Dermis microvascular lymphatic vessel endothelial cell (primary cell): Measurements from ENCODE around the gene TMEM63A. TPM values are rescaled to one million over a fixed set of nuclear protein-coding genes. Genes with fewer than 3 reads are reported as not detected.

Experiments used
- DNase-seq, 2 donors: peaks; one replicate each; pipeline versions ENCODE4 v3.0.0 to v3.0.0-alpha.2; 2010; ENCODE audit warnings: low read depth in 2 of 2
- total RNA-seq: library from RNA; depleted of rRNA; stranded (reverse); fragments of >200 nt; gene quantifications from 2 replicates; pipeline ENCODE4 v1.2.1, GENCODE V29; 2014

The TMEM63A gene
- total RNA-seq, 1 donor from 2014 or later, result 3.6 TPM

GRCh38 chr1:225866981-225867380, 15.2 kb downstream of the TMEM63A start:
- no peak for DNase-seq

DNA sequence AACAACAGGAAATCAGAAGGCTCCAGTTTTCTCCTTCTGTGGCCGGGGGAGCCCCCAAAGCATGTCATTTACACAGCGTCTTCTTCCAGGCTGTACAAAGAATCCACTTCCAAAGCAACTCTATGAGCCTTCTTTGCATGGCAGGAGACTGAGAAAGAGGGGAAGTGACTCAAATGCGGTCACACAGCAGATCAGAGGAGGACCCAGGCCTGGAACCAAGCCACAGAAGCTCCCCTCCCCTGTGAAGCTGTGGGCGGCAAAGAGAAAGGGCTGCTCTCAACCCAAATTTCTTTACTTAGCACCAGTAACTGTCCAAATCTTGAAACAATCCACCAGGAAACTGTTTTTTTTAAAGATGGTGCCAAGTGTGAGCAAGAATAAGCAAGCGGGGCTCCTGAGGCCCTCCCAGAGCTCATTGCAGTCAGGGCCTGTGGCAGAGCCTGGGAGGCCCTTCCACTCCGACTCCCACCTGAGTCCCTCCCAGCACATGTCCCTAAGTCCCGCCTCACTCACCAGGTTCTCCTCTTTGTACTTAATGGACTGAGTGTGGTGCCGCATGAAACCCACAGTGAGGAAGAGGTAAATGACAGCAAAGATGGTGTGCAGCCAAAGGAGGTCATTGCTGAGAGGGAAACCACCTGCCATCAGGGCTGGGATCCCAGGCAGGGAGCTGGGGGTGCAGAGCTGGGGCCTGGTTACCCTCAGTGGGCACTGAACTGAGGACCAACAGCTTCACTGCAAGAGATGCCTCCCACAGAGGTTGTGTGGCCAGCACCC, 15.9 kb downstream of the TMEM63A start:
- DNase-seq, result peak in 1 of 2 donors; percentile 70

GRCh38 chr1:225865514-225865913, 16.7 kb downstream of the TMEM63A start:
- DNase-seq, result no peak

- DNase-seq, result no peak
Observed at GRCh38 chr1:225863167-225863566, 19.0 kb downstream of the TMEM63A start.

- DNase-seq, result no peak
Observed at GRCh38 chr1:225862581-225862950, 19.6 kb downstream of the TMEM63A start.

GRCh38 chr1:225861834-225862580, 20.2 kb downstream of the TMEM63A start:
- DNase-seq, result no peak

- DNase-seq, result no peak
Observed at GRCh38 chr1:225860876-225861441, 21.2 kb downstream of the TMEM63A start.

DNA sequence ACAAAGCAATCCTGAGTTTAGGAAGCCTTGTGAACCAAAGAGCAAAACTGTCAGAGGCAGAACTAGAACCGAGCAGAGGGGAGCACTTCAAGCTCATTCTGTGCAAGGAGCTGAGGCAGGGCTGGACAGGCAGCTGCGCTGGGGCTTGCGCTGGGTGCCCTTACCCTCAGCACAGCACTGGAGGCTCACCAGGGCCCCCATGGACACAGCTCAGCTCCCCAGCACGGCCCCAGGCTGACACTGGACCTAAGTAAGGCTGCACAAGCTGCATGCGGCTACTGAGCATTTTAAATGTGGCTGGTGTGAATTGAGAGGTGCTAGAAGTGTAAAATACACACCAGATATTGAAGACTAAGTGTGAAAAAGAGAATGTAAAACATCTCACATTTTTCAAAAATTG, 22.1 kb downstream of the TMEM63A start:
- no peak for DNase-seq

- no peak for DNase-seq
Observed at GRCh38 chr1:225859151-225859550, 23.0 kb downstream of the TMEM63A start.

GRCh38 chr1:225857256-225857655, 24.9 kb downstream of the TMEM63A start:
- no peak for DNase-seq

GRCh38 chr1:225855503-225856300, 26.5 kb downstream of the TMEM63A start:
- DNase-seq, result no peak

- no peak for DNase-seq
Observed at GRCh38 chr1:225853441-225853840, 28.7 kb downstream of the TMEM63A start.

DNA sequence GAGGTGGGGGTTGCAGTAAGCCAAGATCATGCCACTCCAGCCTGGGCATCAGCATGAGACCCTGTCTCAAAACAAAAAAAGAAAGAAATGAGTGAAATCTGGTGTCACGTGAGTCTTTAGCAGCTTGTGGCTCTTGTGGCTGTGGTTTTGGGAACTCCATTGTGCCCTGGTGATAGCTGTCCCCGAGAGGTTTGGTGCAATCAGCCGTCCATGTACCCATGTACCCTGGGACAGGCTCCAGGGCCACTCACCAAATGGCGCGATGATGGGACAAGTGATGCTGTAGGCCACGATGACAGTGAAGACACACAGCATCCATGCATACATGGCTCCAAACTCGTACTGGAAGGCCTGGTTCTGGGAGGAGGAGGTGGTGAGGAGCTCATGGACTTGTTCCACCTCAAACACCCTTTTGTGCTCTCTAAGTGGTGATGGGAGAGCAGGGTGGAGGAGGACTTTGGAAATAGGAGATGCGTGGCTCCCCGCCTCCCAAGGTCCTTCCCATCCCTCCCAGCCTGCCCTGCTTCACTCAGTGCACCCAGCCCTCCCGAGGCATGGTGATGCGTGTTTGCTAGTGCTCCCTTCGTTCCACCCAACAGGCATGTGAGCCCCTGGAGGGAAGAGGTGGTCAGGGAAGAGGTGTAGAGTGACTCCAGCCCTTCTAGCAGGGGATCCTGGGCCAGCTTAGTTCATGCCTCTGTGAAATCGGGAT, 29.6 kb downstream of the TMEM63A start:
- DNase-seq, result no peak

DNA sequence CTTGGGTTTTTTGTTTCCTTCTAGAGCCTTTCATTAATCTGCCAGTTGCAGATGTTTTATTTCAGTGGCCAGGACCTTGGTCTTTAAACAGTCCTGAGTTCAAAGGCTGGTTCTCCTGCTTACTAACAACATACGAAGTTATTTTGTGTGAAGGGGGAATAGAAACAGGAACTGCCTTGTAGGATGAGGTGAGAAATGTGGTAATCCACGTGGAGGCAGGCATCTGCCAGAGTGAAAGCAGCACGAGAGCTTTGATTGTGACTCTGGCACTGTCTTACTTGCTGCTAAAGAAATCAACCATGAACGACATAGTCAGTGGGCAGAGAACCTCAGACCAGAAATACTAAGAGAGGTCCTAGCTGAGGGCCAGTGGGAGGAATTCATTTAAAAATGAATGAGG, 30.4 kb downstream of the TMEM63A start:
- no peak for DNase-seq

DNA sequence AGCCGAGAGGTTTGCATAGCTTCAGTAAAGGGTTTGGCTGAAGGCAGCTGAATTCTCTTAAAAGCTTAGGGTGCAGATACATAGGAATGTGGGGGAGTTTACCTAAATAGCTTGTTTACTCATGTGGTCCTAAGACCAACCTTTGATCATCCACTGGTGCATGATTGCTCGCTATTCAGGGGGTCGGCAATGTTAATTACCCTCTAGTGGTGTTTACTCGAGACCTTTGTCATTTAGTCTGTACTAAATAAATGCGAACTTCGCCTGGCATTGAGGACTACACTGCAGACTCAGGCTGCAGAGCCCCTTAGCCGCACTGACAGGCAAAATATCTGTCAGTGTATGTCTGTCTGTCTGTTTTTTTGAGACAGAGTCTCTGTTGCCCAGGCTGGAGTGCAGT, 31.8 kb downstream of the TMEM63A start:
- no peak for DNase-seq

GRCh38 chr1:225849925-225850324, 32.3 kb downstream of the TMEM63A start:
- peak in 1 of 2 donors; percentile 21 for DNase-seq

DNA sequence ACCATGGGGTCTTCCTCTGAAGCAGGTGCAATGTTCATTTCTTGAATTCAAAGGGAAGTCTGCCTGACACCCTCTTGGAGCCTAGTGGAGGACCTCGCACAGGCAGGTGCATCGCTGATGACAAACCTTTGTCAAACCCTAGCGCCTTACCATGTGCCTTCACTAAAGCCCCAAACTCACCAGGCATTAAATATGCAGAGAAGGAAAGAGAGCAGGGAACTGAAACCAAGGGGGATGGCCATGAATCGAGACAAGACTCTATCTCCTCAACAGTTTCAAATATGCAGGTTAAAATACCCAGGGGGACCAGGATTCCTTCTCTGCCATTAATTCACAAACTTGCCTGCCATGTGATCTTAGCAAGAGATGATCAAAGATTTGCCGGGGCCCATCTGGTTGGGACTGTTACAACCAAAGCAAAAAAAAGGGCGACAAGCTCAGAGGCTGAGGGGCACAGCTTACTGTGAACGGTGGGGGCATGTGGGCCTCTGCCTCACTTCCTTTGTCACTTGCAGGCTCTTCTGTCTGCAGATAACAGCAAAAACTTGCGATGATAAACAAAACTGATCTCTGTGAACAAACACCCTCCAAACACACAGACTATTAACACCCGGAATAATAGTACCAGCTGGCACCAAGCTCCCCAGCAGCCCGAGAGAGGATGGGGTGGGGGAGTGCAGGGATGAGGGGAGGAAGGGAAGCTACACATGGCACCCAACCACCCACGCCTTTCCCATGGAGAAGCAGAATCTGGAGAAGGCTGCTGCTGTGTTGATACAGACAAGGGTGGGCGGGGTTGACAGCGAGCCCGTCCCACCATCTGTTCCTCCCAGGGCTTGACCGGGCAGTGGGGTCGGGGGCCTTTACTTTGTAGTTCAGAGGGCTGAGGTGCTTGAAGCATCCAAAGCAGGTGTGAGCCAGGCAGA, 33.9 kb downstream of the TMEM63A start:
- DNase-seq, result no peak

GRCh38 chr1:225847610-225848009, 34.6 kb downstream of the TMEM63A start:
- no peak for DNase-seq

DNA sequence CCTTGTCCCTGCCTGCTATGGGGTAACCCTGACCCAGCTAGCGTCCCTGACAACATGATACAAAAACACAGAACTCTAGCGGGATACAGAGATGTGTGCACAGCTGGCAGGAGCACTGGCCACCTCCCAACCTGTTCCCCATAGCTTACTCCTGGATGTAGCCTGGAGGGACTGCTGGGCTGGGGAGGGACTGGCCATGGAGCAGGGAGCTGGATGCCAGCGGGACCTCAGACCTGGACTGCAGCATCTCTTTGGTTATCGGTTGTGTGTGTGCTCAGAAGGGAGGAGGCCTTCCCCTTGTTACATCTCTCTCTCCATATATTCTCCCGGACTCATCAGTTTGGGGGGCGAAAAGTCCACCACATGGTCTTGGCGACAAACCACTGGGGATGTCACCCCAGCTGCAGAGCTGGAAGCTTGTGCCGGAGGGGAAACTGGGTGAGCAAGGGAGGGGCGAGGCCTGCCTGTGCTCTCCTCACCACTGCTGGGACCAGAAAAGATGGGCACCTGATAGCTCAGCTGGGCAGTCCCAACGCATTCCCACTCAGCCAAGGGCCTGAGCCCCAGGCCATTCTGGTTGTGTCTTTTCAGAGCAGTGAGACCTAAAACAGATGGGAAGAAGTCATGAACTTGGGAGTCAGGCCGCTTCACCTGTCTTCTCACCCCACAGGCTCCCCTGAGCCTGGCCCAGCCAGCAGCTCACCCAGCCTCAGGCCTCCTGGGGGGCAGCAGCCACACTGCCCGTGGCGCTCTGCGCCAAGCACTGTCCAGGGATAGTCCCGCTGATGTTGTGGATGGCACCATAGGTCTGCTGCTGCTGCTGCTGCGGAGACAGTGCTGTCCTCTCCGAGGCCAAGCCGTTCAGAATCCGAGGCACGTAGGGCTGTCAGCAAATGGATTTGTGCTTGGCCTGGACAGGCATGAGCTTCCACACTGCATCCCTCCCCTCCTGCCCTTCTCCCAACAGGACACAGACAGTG, 35.6 kb downstream of the TMEM63A start:
- DNase-seq, result no peak
